Liver (tissue), 9 donors: ENCODE data around the gene TNFSF8. TPM values are rescaled to one million over a fixed set of nuclear protein-coding genes. Genes with fewer than 3 reads are reported as not detected.

ENCODE experiments used
- DNase-seq: peaks from one replicate; pipeline ENCODE4 v3.0.0-alpha.2; 2017; ENCODE audit warnings: low spot score
- H3K27ac ChIP-seq, 2 donors: one replicate each; pipeline ENCODE4 v1.7.0; 2013; ENCODE audit warnings: inconsistent platforms in 2 of 2, low read length in 2 of 2, control low read depth in 1 of 2, low read depth in 1 of 2, mild to moderate bottlenecking in 1 of 2
- H3K27me3 ChIP-seq, 4 donors: one replicate each; pipeline versions ENCODE4 v1.6.1 to v1.7.0; 2013; ENCODE audit warnings: low read length in 3 of 4, inconsistent platforms in 1 of 4, mild to moderate bottlenecking in 1 of 4, moderate library complexity in 1 of 4; ENCODE audit not compliant: control insufficient read depth in 4 of 4, insufficient read depth in 4 of 4
- H3K36me3 ChIP-seq, 4 donors: one replicate each; pipeline versions ENCODE4 v1.6.1 to v1.7.0; 2013; ENCODE audit warnings: low read length in 3 of 4, mild to moderate bottlenecking in 3 of 4, low read depth in 1 of 4, moderate library complexity in 1 of 4; ENCODE audit not compliant: control insufficient read depth in 4 of 4, insufficient read depth in 3 of 4
- H3K4me1 ChIP-seq, 4 donors: one replicate each; pipeline versions ENCODE4 v1.6.1 to v1.7.0; 2013; ENCODE audit warnings: low read length in 3 of 4, mild to moderate bottlenecking in 3 of 4, moderate library complexity in 1 of 4; ENCODE audit not compliant: control insufficient read depth in 4 of 4, insufficient read depth in 4 of 4
- H3K4me3 ChIP-seq, 3 donors: one replicate each; pipeline versions ENCODE4 v1.6.1 to v1.7.0; 2013; ENCODE audit warnings: low read length in 3 of 3, control low read depth in 1 of 3, low read depth in 1 of 3, mild to moderate bottlenecking in 1 of 3
- H3K9ac ChIP-seq, 2 donors: one replicate each; pipeline ENCODE4 v1.7.0; 2013; ENCODE audit warnings: low read length in 2 of 2, mild to moderate bottlenecking in 2 of 2, moderate library complexity in 2 of 2, control low read depth in 1 of 2, low read depth in 1 of 2
- H3K9me3 ChIP-seq, 4 donors: one replicate each; pipeline versions ENCODE4 v1.6.1 to v1.7.0; 2013; ENCODE audit warnings: low read length in 3 of 4; ENCODE audit not compliant: control insufficient read depth in 4 of 4
- CTCF ChIP-seq: fragments of 150-350 bp; IDR thresholded peaks from 2 replicates; pipeline ENCODE4 v1.5.1; 2017; ENCODE audit warnings: improper control_type of control experiment, low read depth, low read length; ENCODE audit not compliant: missing input control
- EGR1 ChIP-seq, 2 donors: IDR thresholded peaks; 2 replicates each; pipeline ENCODE4 v1.6.1; 2016 to 2018; ENCODE audit warnings: antibody characterized with exemption in 2 of 2, low read depth in 2 of 2
- FOXA1 ChIP-seq: IDR thresholded peaks from 2 replicates; pipeline ENCODE4 v1.6.1; 2016; ENCODE audit warnings: antibody characterized with exemption
- HNF4G ChIP-seq: IDR thresholded peaks from 2 replicates; pipeline ENCODE4 v1.6.1; 2016; ENCODE audit warnings: antibody characterized with exemption
- JUND ChIP-seq, 2 donors: IDR thresholded peaks; 2 replicates each; pipeline ENCODE4 v1.6.1; 2016; ENCODE audit warnings: antibody characterized with exemption in 2 of 2
- RAD21 ChIP-seq, 2 donors: IDR thresholded peaks; 2 replicates each; pipeline ENCODE4 v1.6.1; 2016; ENCODE audit warnings: antibody characterized with exemption in 2 of 2, mild to moderate bottlenecking in 2 of 2
- RXRA ChIP-seq, 2 donors: IDR thresholded peaks; 2 replicates each; pipeline ENCODE4 v1.6.1; 2017 to 2018; ENCODE audit warnings: antibody characterized with exemption in 2 of 2, mild to moderate bottlenecking in 1 of 2
- SP1 ChIP-seq: IDR thresholded peaks from 2 replicates; pipeline ENCODE4 v1.6.1; 2018; ENCODE audit warnings: antibody characterized with exemption, mild to moderate bottlenecking
- TAF1 ChIP-seq: conservative IDR thresholded peaks from 2 replicates; pipeline ENCODE4 v1.6.1; 2016; ENCODE audit warnings: antibody characterized with exemption, mild to moderate bottlenecking
- YY1 ChIP-seq: IDR thresholded peaks from 2 replicates; pipeline ENCODE4 v1.6.1; 2016; ENCODE audit warnings: antibody characterized with exemption, mild to moderate bottlenecking
- WGBS: extraction: QIAGEN DNeasy Blood & Tissue Kit; methylation state at CpG from one replicate; pipeline ENCODE4 v1.1.7; 2013; 5-methylcytosine and 5-hydroxymethylcytosine counted together
- polyA plus RNA-seq, 2 donors: library from polyadenylated mRNA; stranded (reverse) in 1 of 2; unstranded in 1 of 2; fragments of 200-250 nt in 1 of 2; fragments of >200 nt in 1 of 2; fragmentation: Nextera tagmentation in 1 of 2; extraction: Ambion mirVana in 1 of 2; gene quantifications; one replicate each; pipeline versions ENCODE4 v1.2.1 to v1.2.3, GENCODE V29; 2013 to 2015
- total RNA-seq, 2 donors: library from RNA; depleted of rRNA; stranded (reverse); fragments of >200 nt; gene quantifications; one replicate each; pipeline ENCODE4 v1.2.3, GENCODE V29; 2014
- TF ChIP-seq, protein P1 (sequence below): IDR thresholded peaks from 2 replicates; pipeline ENCODE4 v1.6.1; 2016; ENCODE audit warnings: antibody characterized with exemption, mild to moderate bottlenecking
- TF ChIP-seq, protein P2 (sequence below): IDR thresholded peaks from 2 replicates; pipeline ENCODE4 v1.6.1; 2016; ENCODE audit warnings: antibody characterized with exemption
- donor health status: healthy.
- donor health status: healthy.
- donor health status: healthy.
- donor health status: healthy.
- donor health status: healthy.

The TNFSF8 gene
- total and polyA plus RNA-seq, 4 donors, result 0.28 to 1.4 (median 0.51) TPM

DNA sequence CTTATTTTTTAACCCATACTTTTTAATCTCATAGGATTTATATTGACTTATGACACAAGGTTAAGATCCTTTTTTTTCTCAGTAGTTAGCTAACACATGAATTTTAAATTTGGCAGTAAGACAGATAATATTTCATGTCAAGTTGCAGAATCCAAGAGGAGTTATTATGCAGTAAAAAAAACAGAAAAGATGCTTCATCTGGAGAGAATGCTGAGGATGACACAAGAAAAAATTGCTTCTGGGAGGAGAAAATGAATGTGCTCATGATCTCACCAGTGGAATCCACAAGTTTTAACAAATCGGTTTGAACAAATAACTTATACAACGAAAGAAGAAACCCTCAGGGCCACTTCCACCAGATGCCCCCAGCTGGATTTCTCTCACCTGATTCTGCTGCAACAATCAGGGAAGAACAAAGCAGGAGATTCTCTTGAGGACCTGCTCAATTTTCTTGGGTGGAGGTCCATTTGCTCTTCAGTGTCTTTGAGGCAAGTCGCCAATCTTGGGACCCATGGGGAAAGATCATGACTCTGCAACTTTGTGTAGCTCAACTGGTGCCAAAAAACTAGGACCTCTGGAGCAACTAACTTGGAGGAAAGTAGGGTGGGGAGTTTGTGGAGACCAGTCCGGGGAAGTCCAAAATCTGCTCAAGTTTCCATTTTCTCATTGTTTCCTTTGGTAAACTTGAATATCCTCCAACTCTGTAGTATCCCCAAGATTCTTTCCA is 74.0 kb downstream of the TNFSF8 start (continued):
- TF ChIP-seq, protein P1, sequence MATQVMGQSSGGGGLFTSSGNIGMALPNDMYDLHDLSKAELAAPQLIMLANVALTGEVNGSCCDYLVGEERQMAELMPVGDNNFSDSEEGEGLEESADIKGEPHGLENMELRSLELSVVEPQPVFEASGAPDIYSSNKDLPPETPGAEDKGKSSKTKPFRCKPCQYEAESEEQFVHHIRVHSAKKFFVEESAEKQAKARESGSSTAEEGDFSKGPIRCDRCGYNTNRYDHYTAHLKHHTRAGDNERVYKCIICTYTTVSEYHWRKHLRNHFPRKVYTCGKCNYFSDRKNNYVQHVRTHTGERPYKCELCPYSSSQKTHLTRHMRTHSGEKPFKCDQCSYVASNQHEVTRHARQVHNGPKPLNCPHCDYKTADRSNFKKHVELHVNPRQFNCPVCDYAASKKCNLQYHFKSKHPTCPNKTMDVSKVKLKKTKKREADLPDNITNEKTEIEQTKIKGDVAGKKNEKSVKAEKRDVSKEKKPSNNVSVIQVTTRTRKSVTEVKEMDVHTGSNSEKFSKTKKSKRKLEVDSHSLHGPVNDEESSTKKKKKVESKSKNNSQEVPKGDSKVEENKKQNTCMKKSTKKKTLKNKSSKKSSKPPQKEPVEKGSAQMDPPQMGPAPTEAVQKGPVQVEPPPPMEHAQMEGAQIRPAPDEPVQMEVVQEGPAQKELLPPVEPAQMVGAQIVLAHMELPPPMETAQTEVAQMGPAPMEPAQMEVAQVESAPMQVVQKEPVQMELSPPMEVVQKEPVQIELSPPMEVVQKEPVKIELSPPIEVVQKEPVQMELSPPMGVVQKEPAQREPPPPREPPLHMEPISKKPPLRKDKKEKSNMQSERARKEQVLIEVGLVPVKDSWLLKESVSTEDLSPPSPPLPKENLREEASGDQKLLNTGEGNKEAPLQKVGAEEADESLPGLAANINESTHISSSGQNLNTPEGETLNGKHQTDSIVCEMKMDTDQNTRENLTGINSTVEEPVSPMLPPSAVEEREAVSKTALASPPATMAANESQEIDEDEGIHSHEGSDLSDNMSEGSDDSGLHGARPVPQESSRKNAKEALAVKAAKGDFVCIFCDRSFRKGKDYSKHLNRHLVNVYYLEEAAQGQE, result no peak
- no peak for TF ChIP-seq RAD21 (IDR thresholded peaks at IDR 0.05)
- no peak for TF ChIP-seq TAF1
- no peak for TF ChIP-seq EGR1 (IDR thresholded peaks at IDR 0.05; ENCODE audit: low read depth in 2 of 2)
- TF ChIP-seq JUND (IDR thresholded peaks at IDR 0.05), result no peak
- TF ChIP-seq CTCF, result no peak
- no peak for TF ChIP-seq RXRA (IDR thresholded peaks at IDR 0.05)
- TF ChIP-seq FOXA1, result no peak
- no peak for TF ChIP-seq SP1

- no peak for DNase-seq
- Histone ChIP-seq H3K9ac (no peak overlapping the region), H3K27ac (no peak overlapping the region), H3K36me3 (no peaks in the 10 kb centered on the region), H3K4me1 (no peaks in the 10 kb centered on the region), H3K9me3 (no peaks in the 10 kb centered on the region), H3K27me3 (no peaks in the 10 kb centered on the region), H3K4me3 (no peak overlapping the region)
- TF ChIP-seq EGR1 (IDR thresholded peaks at IDR 0.05; ENCODE audit: low read depth in 2 of 2) (no peak), YY1 (no peak), JUND (IDR thresholded peaks at IDR 0.05) (no peak), RXRA (IDR thresholded peaks at IDR 0.05) (no peak), CTCF (no peak), FOXA1 (no peak), HNF4G (no peak)
- TF ChIP-seq, protein P2, sequence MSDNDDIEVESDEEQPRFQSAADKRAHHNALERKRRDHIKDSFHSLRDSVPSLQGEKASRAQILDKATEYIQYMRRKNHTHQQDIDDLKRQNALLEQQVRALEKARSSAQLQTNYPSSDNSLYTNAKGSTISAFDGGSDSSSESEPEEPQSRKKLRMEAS, result no peak
- 67% methylated on average over 2 of the region's 2 CpGs for WGBS
Measured at GRCh38 chr9:114855488-114855887, 74.9 kb downstream of the TNFSF8 start.
